WTC11 (cell line): ENCODE data around the gene TREM1. TPM values are rescaled to one million over a fixed set of nuclear protein-coding genes. Genes with fewer than 3 reads are reported as not detected.

ENCODE experiments used
- ATAC-seq: fragments of 200-7000 bp; cut with Tn5 transposase; 2 replicates; pipeline ENCODE4 v1.10.0; 2021; ENCODE audit warnings: mild to moderate bottlenecking, moderate library complexity
- CTCF ChIA-PET: fragments of 300-600 bp; sonication (Branson Sonifier 250); formaldehyde crosslinking; loops from one replicate; lab custom pipeline; 2021; ENCODE audit warnings: antibody characterized with exemption; lab: Charles Lee
- POLR2A ChIA-PET: fragments of 350-600 bp; sonication (Branson Sonifier 250); formaldehyde crosslinking; loops from one replicate; lab custom pipeline; 2021; ENCODE audit warnings: antibody characterized with exemption; lab: Charles Lee
- DNase-seq: peaks from one replicate; pipeline ENCODE4 v3.0.0; 2021; ENCODE audit warnings: low spot score
- H3K27ac Mint-ChIP-seq: 2 replicates; pipeline ENCODE4 v1.8.0; 2021; ENCODE audit warnings: mixed read lengths
- H3K27me3 Mint-ChIP-seq: 2 replicates; pipeline ENCODE4 v1.8.0; 2021; ENCODE audit warnings: low read depth, mild to moderate bottlenecking, moderate library complexity, mixed read lengths
- H3K36me3 Mint-ChIP-seq: 2 replicates; pipeline ENCODE4 v1.8.0; 2021; ENCODE audit warnings: mixed read lengths
- H3K4me1 Mint-ChIP-seq: 2 replicates; pipeline ENCODE4 v1.8.0; 2022; ENCODE audit warnings: mixed read lengths
- H3K4me3 Mint-ChIP-seq: 2 replicates; pipeline ENCODE4 v1.8.0; 2021; ENCODE audit warnings: mild to moderate bottlenecking, moderate library complexity, mixed read lengths
- H3K9me3 Mint-ChIP-seq: 2 replicates; pipeline ENCODE4 v1.8.0; 2021; ENCODE audit warnings: mixed read lengths
- ETV6 ChIP-seq: sonication (generic); formaldehyde crosslinking; IDR thresholded peaks from 2 replicates; pipeline ENCODE4 v1.8.1; 2022; ENCODE audit warnings: mild to moderate bottlenecking, missing genetic modification reagents
- GABPB1 ChIP-seq: sonication (generic); formaldehyde crosslinking; IDR thresholded peaks from 2 replicates; pipeline ENCODE4 v1.8.1; 2023; ENCODE audit warnings: mild to moderate bottlenecking, missing genetic modification reagents
- GRHL2 ChIP-seq: fragments of 250-450 bp; sonication (Bioruptor Pico); IDR thresholded peaks from 2 replicates; pipeline ENCODE4 v1.8.0; 2022; ENCODE audit warnings: mild to moderate bottlenecking, moderate library complexity; ENCODE audit not compliant: insufficient replicate concordance, severe bottlenecking
- IRF2 ChIP-seq: sonication (generic); formaldehyde crosslinking; IDR thresholded peaks from 2 replicates; pipeline ENCODE4 v1.8.0; 2022; ENCODE audit warnings: low read depth, missing genetic modification reagents, borderline replicate concordance
- JAZF1 ChIP-seq: fragments of 250-450 bp; sonication (Bioruptor Pico); IDR thresholded peaks from 2 replicates; pipeline ENCODE4 v1.9.0; 2021; ENCODE audit warnings: moderate library complexity, mild to moderate bottlenecking, inconsistent platforms
- RELA ChIP-seq: sonication (generic); formaldehyde crosslinking; IDR thresholded peaks from 2 replicates; pipeline ENCODE4 v1.8.1; 2022; ENCODE audit warnings: missing genetic modification reagents, mild to moderate bottlenecking, borderline replicate concordance
- TEAD1 ChIP-seq: sonication (generic); formaldehyde crosslinking; IDR thresholded peaks from 2 replicates; pipeline ENCODE4 v1.8.0; 2022; ENCODE audit warnings: mild to moderate bottlenecking, missing genetic modification reagents
- ZNF317 ChIP-seq: sonication (generic); formaldehyde crosslinking; IDR thresholded peaks from 2 replicates; pipeline ENCODE4 v1.8.1; 2023; ENCODE audit warnings: low read depth, mild to moderate bottlenecking, moderate library complexity, missing genetic modification reagents, borderline replicate concordance
- ZNF396 ChIP-seq: fragments of 250-450 bp; sonication (Bioruptor Pico); IDR thresholded peaks from 2 replicates; pipeline ENCODE4 v1.8.0; 2021; ENCODE audit warnings: mild to moderate bottlenecking, moderate library complexity, borderline replicate concordance
- total RNA-seq: library from RNA; stranded (reverse); gene quantifications from 3 replicates; pipeline ENCODE4 v1.2.3, GENCODE V29; 2021
- TF ChIP-seq, protein P1 (sequence below): fragments of 200-600 bp; IDR thresholded peaks from 2 replicates; pipeline ENCODE4 v1.8.0; 2022; ENCODE audit warnings: antibody characterized with exemption
- TF ChIP-seq, protein P2 (sequence below): sonication (generic); formaldehyde crosslinking; IDR thresholded peaks from 2 replicates; pipeline ENCODE4 v1.8.0; 2022; ENCODE audit warnings: mild to moderate bottlenecking, missing genetic modification reagents
- TF ChIP-seq, protein P3 (sequence below): sonication (generic); formaldehyde crosslinking; IDR thresholded peaks from 2 replicates; pipeline ENCODE4 v1.8.1; 2023; ENCODE audit warnings: mild to moderate bottlenecking, moderate library complexity, missing genetic modification reagents
- TF ChIP-seq, protein P4 (sequence below): fragments of 250-450 bp; sonication (Bioruptor Pico); IDR thresholded peaks from 2 replicates; pipeline ENCODE4 v1.9.0; 2021; ENCODE audit warnings: mild to moderate bottlenecking
- TF ChIP-seq, protein P5 (sequence below): sonication (generic); formaldehyde crosslinking; IDR thresholded peaks from 2 replicates; pipeline ENCODE4 v1.8.0; 2022; ENCODE audit warnings: mild to moderate bottlenecking, missing genetic modification reagents
- TF ChIP-seq, protein P6 (sequence below): sonication (generic); formaldehyde crosslinking; IDR thresholded peaks from 2 replicates; pipeline ENCODE4 v1.8.1; 2022; ENCODE audit warnings: missing genetic modification reagents, borderline replicate concordance
- TF ChIP-seq, protein P7 (sequence below): sonication (generic); formaldehyde crosslinking; IDR thresholded peaks from 2 replicates; pipeline ENCODE4 v1.8.1; 2022; ENCODE audit warnings: low read depth, missing genetic modification reagents, borderline replicate concordance
- TF ChIP-seq, protein P8 (sequence below): sonication (generic); formaldehyde crosslinking; IDR thresholded peaks from 2 replicates; pipeline ENCODE4 v1.8.0; 2022; ENCODE audit warnings: missing genetic modification reagents

TREM1 gene
- total RNA-seq, 1 experiment from 2014 or later: not detected

DNA sequence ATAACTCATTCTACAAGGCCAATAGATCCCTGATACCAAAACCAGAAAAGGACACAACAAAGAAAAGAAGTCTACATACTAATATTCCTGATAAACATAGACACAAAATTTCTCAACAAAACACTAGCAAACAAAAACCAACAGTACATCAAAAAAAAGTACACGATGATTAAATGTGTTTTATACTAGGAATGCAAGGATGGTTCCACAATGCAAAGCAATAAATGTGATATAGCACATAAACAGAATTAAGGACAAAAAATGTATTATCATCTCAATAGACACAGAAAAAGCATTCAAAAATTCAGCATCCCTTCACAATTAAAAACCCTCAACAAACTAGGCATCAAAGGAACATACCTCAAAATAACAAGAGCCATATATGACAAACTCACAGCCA is 23.2 kb downstream of the TREM1 start:
- Mint-ChIP-seq H3K27me3 (peaks cover 10% of the 10 kb centered on the region), H3K27ac (no peak overlapping the region), H3K36me3 (peaks cover 16% of the 10 kb centered on the region), H3K9me3 (peaks cover 52% of the 10 kb centered on the region), H3K4me1 (no peaks in the 10 kb centered on the region), H3K4me3 (no peak overlapping the region)
- TF ChIP-seq, protein P1, sequence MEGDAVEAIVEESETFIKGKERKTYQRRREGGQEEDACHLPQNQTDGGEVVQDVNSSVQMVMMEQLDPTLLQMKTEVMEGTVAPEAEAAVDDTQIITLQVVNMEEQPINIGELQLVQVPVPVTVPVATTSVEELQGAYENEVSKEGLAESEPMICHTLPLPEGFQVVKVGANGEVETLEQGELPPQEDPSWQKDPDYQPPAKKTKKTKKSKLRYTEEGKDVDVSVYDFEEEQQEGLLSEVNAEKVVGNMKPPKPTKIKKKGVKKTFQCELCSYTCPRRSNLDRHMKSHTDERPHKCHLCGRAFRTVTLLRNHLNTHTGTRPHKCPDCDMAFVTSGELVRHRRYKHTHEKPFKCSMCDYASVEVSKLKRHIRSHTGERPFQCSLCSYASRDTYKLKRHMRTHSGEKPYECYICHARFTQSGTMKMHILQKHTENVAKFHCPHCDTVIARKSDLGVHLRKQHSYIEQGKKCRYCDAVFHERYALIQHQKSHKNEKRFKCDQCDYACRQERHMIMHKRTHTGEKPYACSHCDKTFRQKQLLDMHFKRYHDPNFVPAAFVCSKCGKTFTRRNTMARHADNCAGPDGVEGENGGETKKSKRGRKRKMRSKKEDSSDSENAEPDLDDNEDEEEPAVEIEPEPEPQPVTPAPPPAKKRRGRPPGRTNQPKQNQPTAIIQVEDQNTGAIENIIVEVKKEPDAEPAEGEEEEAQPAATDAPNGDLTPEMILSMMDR: no peak
- TF ChIP-seq TEAD1 (CRISPR knock-in tag) (no peak), RELA (CRISPR knock-in tag) (no peak), ZNF317 (CRISPR knock-in tag) (no peak), JAZF1 (CRISPR knock-in tag) (no peak), IRF2 (CRISPR knock-in tag) (no peak), GRHL2 (CRISPR knock-in tag) (no peak)
- TF ChIP-seq, protein P2, sequence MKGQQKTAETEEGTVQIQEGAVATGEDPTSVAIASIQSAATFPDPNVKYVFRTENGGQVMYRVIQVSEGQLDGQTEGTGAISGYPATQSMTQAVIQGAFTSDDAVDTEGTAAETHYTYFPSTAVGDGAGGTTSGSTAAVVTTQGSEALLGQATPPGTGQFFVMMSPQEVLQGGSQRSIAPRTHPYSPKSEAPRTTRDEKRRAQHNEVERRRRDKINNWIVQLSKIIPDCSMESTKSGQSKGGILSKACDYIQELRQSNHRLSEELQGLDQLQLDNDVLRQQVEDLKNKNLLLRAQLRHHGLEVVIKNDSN (CRISPR knock-in tag): no peak
- TF ChIP-seq, protein P3, sequence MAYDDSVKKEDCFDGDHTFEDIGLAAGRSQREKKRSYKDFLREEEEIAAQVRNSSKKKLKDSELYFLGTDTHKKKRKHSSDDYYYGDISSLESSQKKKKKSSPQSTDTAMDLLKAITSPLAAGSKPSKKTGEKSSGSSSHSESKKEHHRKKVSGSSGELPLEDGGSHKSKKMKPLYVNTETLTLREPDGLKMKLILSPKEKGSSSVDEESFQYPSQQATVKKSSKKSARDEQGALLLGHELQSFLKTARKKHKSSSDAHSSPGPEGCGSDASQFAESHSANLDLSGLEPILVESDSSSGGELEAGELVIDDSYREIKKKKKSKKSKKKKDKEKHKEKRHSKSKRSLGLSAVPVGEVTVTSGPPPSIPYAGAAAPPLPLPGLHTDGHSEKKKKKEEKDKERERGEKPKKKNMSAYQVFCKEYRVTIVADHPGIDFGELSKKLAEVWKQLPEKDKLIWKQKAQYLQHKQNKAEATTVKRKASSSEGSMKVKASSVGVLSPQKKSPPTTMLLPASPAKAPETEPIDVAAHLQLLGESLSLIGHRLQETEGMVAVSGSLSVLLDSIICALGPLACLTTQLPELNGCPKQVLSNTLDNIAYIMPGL: no peak
- DNase-seq: no peak
- CTCF ChIA-PET: interaction anchor here (0.6 kb wide), 1 partner anchor 70 kb away, joined by 4 read pairs; no protein-coding TSS in a partner anchor
- no peak for ATAC-seq
- POLR2A ChIA-PET: no interaction called here

DNA sequence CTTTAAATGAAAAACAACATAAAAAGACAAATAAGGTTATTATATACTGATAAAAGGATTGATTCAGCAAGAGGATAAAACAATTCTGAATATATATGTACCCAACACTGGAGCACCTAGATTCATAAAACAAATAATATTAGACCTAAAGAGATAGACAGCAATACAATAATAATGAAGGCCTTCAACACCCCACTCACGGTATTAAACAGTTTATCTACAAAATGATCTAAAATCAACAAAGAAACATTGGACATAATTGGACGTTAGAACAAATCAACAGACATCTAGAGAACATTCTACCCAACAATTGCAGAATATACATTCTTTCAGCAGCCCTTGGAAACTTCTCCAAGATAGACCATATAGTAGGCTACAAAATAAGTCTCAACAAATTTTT is 24.1 kb downstream of the TREM1 start:
- Mint-ChIP-seq H3K4me3 (no peak overlapping the region), H3K4me1 (no peaks in the 10 kb centered on the region), H3K27ac (no peak overlapping the region), H3K36me3 (peaks cover 16% of the 10 kb centered on the region), H3K27me3 (peaks cover 10% of the 10 kb centered on the region), H3K9me3 (peaks cover 52% of the 10 kb centered on the region)
- ATAC-seq: no peak
- ChIA-PET POLR2A (no interaction called here), CTCF (no interaction called here)
- DNase-seq: no peak
- TF ChIP-seq ETV6 (CRISPR knock-in tag): no peak
- TF ChIP-seq RELA (CRISPR knock-in tag): no peak
- TF ChIP-seq GRHL2 (CRISPR knock-in tag): no peak
- TF ChIP-seq, protein P4, sequence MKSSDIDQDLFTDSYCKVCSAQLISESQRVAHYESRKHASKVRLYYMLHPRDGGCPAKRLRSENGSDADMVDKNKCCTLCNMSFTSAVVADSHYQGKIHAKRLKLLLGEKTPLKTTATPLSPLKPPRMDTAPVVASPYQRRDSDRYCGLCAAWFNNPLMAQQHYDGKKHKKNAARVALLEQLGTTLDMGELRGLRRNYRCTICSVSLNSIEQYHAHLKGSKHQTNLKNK (CRISPR knock-in tag): no peak
- TF ChIP-seq, protein P5, sequence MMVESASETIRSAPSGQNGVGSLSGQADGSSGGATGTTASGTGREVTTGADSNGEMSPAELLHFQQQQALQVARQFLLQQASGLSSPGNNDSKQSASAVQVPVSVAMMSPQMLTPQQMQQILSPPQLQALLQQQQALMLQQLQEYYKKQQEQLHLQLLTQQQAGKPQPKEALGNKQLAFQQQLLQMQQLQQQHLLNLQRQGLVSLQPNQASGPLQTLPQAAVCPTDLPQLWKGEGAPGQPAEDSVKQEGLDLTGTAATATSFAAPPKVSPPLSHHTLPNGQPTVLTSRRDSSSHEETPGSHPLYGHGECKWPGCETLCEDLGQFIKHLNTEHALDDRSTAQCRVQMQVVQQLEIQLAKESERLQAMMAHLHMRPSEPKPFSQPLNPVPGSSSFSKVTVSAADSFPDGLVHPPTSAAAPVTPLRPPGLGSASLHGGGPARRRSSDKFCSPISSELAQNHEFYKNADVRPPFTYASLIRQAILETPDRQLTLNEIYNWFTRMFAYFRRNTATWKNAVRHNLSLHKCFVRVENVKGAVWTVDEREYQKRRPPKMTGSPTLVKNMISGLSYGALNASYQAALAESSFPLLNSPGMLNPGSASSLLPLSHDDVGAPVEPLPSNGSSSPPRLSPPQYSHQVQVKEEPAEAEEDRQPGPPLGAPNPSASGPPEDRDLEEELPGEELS: no peak
- TF ChIP-seq, protein P6, sequence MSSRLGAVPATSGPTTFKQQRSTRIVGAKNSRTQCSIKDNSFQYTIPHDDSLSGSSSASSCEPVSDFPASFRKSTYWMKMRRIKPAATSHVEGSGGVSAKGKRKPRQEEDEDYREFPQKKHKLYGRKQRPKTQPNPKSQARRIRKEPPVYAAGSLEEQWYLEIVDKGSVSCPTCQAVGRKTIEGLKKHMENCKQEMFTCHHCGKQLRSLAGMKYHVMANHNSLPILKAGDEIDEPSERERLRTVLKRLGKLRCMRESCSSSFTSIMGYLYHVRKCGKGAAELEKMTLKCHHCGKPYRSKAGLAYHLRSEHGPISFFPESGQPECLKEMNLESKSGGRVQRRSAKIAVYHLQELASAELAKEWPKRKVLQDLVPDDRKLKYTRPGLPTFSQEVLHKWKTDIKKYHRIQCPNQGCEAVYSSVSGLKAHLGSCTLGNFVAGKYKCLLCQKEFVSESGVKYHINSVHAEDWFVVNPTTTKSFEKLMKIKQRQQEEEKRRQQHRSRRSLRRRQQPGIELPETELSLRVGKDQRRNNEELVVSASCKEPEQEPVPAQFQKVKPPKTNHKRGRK: no peak
- TF ChIP-seq ZNF396 (CRISPR knock-in tag): no peak
- TF ChIP-seq, protein P7, sequence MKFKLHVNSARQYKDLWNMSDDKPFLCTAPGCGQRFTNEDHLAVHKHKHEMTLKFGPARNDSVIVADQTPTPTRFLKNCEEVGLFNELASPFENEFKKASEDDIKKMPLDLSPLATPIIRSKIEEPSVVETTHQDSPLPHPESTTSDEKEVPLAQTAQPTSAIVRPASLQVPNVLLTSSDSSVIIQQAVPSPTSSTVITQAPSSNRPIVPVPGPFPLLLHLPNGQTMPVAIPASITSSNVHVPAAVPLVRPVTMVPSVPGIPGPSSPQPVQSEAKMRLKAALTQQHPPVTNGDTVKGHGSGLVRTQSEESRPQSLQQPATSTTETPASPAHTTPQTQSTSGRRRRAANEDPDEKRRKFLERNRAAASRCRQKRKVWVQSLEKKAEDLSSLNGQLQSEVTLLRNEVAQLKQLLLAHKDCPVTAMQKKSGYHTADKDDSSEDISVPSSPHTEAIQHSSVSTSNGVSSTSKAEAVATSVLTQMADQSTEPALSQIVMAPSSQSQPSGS (CRISPR knock-in tag): no peak
- TF ChIP-seq, protein P8, sequence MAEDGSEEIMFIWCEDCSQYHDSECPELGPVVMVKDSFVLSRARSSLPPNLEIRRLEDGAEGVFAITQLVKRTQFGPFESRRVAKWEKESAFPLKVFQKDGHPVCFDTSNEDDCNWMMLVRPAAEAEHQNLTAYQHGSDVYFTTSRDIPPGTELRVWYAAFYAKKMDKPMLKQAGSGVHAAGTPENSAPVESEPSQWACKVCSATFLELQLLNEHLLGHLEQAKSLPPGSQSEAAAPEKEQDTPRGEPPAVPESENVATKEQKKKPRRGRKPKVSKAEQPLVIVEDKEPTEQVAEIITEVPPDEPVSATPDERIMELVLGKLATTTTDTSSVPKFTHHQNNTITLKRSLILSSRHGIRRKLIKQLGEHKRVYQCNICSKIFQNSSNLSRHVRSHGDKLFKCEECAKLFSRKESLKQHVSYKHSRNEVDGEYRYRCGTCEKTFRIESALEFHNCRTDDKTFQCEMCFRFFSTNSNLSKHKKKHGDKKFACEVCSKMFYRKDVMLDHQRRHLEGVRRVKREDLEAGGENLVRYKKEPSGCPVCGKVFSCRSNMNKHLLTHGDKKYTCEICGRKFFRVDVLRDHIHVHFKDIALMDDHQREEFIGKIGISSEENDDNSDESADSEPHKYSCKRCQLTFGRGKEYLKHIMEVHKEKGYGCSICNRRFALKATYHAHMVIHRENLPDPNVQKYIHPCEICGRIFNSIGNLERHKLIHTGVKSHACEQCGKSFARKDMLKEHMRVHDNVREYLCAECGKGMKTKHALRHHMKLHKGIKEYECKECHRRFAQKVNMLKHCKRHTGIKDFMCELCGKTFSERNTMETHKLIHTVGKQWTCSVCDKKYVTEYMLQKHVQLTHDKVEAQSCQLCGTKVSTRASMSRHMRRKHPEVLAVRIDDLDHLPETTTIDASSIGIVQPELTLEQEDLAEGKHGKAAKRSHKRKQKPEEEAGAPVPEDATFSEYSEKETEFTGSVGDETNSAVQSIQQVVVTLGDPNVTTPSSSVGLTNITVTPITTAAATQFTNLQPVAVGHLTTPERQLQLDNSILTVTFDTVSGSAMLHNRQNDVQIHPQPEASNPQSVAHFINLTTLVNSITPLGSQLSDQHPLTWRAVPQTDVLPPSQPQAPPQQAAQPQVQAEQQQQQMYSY (CRISPR knock-in tag): no peak
- TF ChIP-seq GABPB1 (CRISPR knock-in tag): no peak
- TF ChIP-seq, protein P1: no peak
